HEK293 (cell line): ENCODE results near the gene KRT6A.

ENCODE experiments used
- TRIM28 ChIP-seq: IDR thresholded peaks from 2 replicates; pipeline ENCODE4 v1.6.1; 2011; ENCODE audit warnings: low read length, control low read depth, borderline replicate concordance
- YY1 ChIP-seq: fragments of 450-650 bp; formaldehyde crosslinking; IDR thresholded peaks from 2 replicates; pipeline ENCODE4 v1.5.1; 2018; ENCODE audit warnings: missing biosample characterization, missing genetic modification characterization
- ZBTB48 ChIP-seq: fragments of 450-650 bp; formaldehyde crosslinking; IDR thresholded peaks from 2 replicates; pipeline ENCODE4 v1.5.1; 2016; ENCODE audit warnings: missing biosample characterization, missing genetic modification characterization
- ZNF114 ChIP-seq: fragments of 450-650 bp; formaldehyde crosslinking; IDR thresholded peaks from 2 replicates; pipeline ENCODE4 v1.5.0; 2017; ENCODE audit warnings: missing biosample characterization, missing genetic modification characterization
- ZNF138 ChIP-seq: fragments of 450-650 bp; formaldehyde crosslinking; IDR thresholded peaks from 2 replicates; pipeline ENCODE4 v1.5.1; 2016; ENCODE audit warnings: missing biosample characterization, missing genetic modification characterization, borderline replicate concordance
- ZNF146 ChIP-seq: fragments of 450-650 bp; formaldehyde crosslinking; IDR thresholded peaks from 2 replicates; pipeline ENCODE4 v1.5.1; 2016; ENCODE audit warnings: missing biosample characterization, missing genetic modification characterization
- ZNF521 ChIP-seq: fragments of 450-650 bp; formaldehyde crosslinking; IDR thresholded peaks from 2 replicates; pipeline ENCODE4 v1.5.1; 2017; ENCODE audit warnings: missing biosample characterization, mild to moderate bottlenecking, missing genetic modification characterization
- ZNF560 ChIP-seq: fragments of 450-650 bp; formaldehyde crosslinking; IDR thresholded peaks from 2 replicates; pipeline ENCODE4 v1.5.1; 2017; ENCODE audit warnings: missing biosample characterization, missing genetic modification characterization, borderline replicate concordance
- ZNF777 ChIP-seq: fragments of 450-650 bp; formaldehyde crosslinking; IDR thresholded peaks from 2 replicates; pipeline ENCODE4 v1.5.1; 2017; ENCODE audit warnings: missing biosample characterization, missing genetic modification characterization, borderline replicate concordance
- TF ChIP-seq, protein P1 (sequence below): fragments of 450-650 bp; formaldehyde crosslinking; IDR thresholded peaks from 2 replicates; pipeline ENCODE4 v1.5.1; 2016; ENCODE audit warnings: missing biosample characterization, missing genetic modification characterization
- TF ChIP-seq, protein P2 (sequence below): fragments of 450-650 bp; IDR thresholded peaks from 2 replicates; pipeline ENCODE4 v1.5.1; 2018; ENCODE audit warnings: missing biosample characterization, mild to moderate bottlenecking, missing genetic modification characterization
- TF ChIP-seq, protein P3 (sequence below): fragments of 450-650 bp; formaldehyde crosslinking; IDR thresholded peaks from 2 replicates; pipeline ENCODE4 v1.5.1; 2017; ENCODE audit warnings: missing biosample characterization, missing genetic modification characterization

DNA sequence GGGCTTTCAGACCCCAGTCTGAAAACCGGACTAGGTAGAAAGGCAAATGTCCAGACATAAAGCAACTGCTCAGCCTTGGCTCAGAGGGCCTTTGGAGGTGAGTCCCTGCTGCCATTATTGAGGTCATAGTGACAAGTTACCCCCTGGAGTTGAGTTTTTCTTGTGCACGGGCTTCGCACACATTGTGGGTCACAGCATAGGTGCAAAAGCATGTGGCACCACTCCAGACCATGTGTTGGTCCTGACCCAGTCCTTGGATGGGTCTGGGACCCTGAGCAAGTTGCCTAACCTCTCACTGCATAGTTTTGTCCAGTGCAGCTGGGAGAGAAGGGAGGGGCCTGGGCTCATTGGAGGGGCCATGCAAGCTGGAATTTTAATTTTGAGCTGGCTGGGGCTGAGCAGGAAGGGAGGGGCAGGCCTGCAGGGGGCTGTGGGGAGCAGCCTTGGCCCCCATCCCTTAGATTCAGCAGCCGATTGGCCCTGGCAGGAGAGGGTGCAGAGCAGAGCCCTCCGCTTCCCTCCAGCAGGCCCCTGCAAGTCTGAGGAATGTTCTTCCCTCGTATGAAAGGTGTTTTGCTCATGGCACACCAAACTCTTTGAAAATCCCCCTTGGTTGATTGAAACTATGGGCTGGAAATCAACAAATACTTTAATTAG is 31.3 kb upstream of the KRT6A start:
- TF ChIP-seq, protein P1, sequence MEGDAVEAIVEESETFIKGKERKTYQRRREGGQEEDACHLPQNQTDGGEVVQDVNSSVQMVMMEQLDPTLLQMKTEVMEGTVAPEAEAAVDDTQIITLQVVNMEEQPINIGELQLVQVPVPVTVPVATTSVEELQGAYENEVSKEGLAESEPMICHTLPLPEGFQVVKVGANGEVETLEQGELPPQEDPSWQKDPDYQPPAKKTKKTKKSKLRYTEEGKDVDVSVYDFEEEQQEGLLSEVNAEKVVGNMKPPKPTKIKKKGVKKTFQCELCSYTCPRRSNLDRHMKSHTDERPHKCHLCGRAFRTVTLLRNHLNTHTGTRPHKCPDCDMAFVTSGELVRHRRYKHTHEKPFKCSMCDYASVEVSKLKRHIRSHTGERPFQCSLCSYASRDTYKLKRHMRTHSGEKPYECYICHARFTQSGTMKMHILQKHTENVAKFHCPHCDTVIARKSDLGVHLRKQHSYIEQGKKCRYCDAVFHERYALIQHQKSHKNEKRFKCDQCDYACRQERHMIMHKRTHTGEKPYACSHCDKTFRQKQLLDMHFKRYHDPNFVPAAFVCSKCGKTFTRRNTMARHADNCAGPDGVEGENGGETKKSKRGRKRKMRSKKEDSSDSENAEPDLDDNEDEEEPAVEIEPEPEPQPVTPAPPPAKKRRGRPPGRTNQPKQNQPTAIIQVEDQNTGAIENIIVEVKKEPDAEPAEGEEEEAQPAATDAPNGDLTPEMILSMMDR (tag by site-specific recombination) = no peak
- TF ChIP-seq ZNF521 (tag by site-specific recombination) (no peak), ZNF114 (tag by site-specific recombination) (no peak), ZNF138 (tag by site-specific recombination) (no peak), ZBTB48 (no peak), TRIM28 (no peak), YY1 (no peak), ZNF777 (no peak), ZNF560 (no peak), ZNF146 (no peak)
- TF ChIP-seq, protein P2, sequence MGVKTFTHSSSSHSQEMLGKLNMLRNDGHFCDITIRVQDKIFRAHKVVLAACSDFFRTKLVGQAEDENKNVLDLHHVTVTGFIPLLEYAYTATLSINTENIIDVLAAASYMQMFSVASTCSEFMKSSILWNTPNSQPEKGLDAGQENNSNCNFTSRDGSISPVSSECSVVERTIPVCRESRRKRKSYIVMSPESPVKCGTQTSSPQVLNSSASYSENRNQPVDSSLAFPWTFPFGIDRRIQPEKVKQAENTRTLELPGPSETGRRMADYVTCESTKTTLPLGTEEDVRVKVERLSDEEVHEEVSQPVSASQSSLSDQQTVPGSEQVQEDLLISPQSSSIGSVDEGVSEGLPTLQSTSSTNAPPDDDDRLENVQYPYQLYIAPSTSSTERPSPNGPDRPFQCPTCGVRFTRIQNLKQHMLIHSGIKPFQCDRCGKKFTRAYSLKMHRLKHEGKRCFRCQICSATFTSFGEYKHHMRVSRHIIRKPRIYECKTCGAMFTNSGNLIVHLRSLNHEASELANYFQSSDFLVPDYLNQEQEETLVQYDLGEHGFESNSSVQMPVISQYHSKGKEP (tag by site-specific recombination) = no peak
- TF ChIP-seq, protein P3, sequence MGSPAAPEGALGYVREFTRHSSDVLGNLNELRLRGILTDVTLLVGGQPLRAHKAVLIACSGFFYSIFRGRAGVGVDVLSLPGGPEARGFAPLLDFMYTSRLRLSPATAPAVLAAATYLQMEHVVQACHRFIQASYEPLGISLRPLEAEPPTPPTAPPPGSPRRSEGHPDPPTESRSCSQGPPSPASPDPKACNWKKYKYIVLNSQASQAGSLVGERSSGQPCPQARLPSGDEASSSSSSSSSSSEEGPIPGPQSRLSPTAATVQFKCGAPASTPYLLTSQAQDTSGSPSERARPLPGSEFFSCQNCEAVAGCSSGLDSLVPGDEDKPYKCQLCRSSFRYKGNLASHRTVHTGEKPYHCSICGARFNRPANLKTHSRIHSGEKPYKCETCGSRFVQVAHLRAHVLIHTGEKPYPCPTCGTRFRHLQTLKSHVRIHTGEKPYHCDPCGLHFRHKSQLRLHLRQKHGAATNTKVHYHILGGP (tag by site-specific recombination) = no peak
